ENCODE results near the gene DNTTIP2. TPM values are rescaled to one million over a fixed set of nuclear protein-coding genes. Genes with fewer than 3 reads are reported as not detected.

The DNTTIP2 gene
- total RNA-seq, 1 experiment from 2014 or later, result 61.5 TPM

DNA sequence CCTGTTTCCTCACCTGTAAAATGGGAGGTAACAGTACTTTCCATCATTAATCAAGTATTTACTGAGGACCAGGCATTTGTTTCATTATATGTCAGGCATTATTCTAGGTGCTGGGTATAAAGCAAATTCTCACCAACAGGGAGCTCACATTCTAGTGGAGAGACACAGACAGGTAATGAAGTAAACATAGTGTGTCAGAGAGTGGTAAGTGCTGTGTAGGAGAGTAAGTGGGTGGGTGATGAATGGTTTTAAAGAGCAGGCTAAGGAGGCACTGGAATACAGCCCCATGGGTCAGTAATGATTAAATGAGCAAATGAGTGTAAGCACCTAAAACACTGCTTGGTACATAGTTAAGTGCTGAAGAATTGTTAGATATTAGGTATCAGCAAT, 60.4 kb downstream of the DNTTIP2 start:
- TF ChIP-seq, protein P1, sequence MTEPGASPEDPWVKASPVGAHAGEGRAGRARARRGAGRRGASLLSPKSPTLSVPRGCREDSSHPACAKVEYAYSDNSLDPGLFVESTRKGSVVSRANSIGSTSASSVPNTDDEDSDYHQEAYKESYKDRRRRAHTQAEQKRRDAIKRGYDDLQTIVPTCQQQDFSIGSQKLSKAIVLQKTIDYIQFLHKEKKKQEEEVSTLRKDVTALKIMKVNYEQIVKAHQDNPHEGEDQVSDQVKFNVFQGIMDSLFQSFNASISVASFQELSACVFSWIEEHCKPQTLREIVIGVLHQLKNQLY (CRISPR knock-in tag; IDR thresholded peaks at IDR 0.05), result no peak
- TF ChIP-seq CREM (CRISPR knock-in tag; IDR thresholded peaks at IDR 0.05) (no peak), ATF1 (CRISPR knock-in tag; IDR thresholded peaks at IDR 0.05) (no peak), RORB (CRISPR knock-in tag; IDR thresholded peaks at IDR 0.05) (no peak)
- DNase-seq (ENCODE audit: low spot score) (no peak), ATAC-seq (no peak)
- no peak overlapping the region for H3K27ac Mint-ChIP-seq
- no peak overlapping the region for H3K4me3 Mint-ChIP-seq
- H3K27me3 Mint-ChIP-seq (ENCODE audit: low read depth), result no peaks in the 10 kb centered on the region
- POLR2A ChIA-PET, result no interaction called here
- 0 out of 2 replicates have a peak, but pooled peaks cover 2% of the 10 kb centered on the region for H3K36me3 Mint-ChIP-seq
- CTCF ChIA-PET, result interaction anchor here (0.8 to 8.4 kb wide), 3 partner anchors 25 to 190 kb away, joined by 3 to 240 read pairs (median 30); partner anchors contain the start of gene BCAR3
- peaks cover 81% of the 10 kb centered on the region for H3K4me1 Mint-ChIP-seq
- no peaks in the 10 kb centered on the region; the same call in 1 of the 2 replicates for H3K9me3 Mint-ChIP-seq

DNA sequence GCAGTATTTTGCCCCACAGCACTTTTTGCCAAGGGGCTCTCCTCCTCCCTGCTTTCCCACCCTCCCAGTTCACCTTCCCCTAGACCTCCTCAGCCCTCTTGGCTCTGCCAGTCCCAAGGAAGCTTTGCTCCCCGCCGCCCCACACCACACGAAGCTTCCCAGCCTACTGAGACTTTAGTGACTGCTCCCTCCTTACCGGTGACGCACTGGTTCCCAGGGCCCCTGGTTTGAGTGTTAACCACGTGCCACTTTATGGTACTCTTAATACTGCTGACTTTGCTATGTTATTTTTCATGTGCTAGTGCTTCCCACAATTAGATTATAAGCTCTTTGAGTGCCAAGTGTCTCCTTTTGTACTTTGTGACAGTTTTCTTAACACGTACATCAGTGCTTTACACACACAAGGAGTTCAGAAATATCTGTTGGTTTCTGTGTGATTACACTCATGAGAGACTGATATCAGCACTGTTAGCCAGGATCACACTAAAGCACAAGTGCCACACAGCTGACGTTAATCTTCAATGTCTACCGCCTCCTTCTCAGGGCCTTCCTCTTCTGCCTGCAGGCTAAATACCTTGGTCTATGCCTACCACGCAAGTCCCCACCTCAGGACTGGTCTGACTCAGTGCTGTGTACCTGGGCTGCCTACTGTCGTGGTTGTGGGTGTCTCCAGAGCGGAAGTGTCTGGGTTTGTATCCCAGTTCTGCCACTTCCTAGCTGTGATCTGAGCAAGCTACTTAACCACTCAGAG, 61.0 kb downstream of the DNTTIP2 start:
- ChIA-PET CTCF (interaction anchor here (0.6 to 8.4 kb wide), 5 partner anchors 26 to 189 kb away, joined by 3 to 240 read pairs (median 4); partner anchors contain the start of gene BCAR3), POLR2A (no interaction called here)
- DNase-seq (ENCODE audit: low spot score), result no peak
- Mint-ChIP-seq H3K27ac (peak overlapping the region; percentile 47; the same call in 1 of the 2 replicates), H3K4me3 (no peak overlapping the region), H3K36me3 (no peaks in the 10 kb centered on the region), H3K4me1 (peaks cover 82% of the 10 kb centered on the region), H3K27me3 (ENCODE audit: low read depth) (no peaks in the 10 kb centered on the region), H3K9me3 (no peaks in the 10 kb centered on the region)
- ATAC-seq, result no peak
- TF ChIP-seq TP53 (CRISPR knock-in tag; IDR thresholded peaks at IDR 0.05) (no peak), NR2C2 (CRISPR knock-in tag; IDR thresholded peaks at IDR 0.05) (no peak), SMAD4 (CRISPR knock-in tag; IDR thresholded peaks at IDR 0.05) (no peak), ZNF263 (CRISPR knock-in tag; IDR thresholded peaks at IDR 0.05; ENCODE audit: low read depth) (no peak), ZBTB21 (CRISPR knock-in tag; IDR thresholded peaks at IDR 0.05; ENCODE audit: borderline replicate concordance) (no peak), JAZF1 (CRISPR knock-in tag; IDR thresholded peaks at IDR 0.05) (no peak), TEAD1 (CRISPR knock-in tag; IDR thresholded peaks at IDR 0.05) (no peak), CREB1 (CRISPR knock-in tag; IDR thresholded peaks at IDR 0.05) (no peak), RORB (CRISPR knock-in tag; IDR thresholded peaks at IDR 0.05) (no peak), MYBL2 (CRISPR knock-in tag; IDR thresholded peaks at IDR 0.05) (no peak), SMAD3 (CRISPR knock-in tag; IDR thresholded peaks at IDR 0.05; ENCODE audit: borderline replicate concordance) (no peak), SOX15 (CRISPR knock-in tag; IDR thresholded peaks at IDR 0.05) (no peak)
- TF ChIP-seq, protein P2, sequence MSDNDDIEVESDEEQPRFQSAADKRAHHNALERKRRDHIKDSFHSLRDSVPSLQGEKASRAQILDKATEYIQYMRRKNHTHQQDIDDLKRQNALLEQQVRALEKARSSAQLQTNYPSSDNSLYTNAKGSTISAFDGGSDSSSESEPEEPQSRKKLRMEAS (CRISPR knock-in tag; IDR thresholded peaks at IDR 0.05), result no peak
- TF ChIP-seq, protein P3, sequence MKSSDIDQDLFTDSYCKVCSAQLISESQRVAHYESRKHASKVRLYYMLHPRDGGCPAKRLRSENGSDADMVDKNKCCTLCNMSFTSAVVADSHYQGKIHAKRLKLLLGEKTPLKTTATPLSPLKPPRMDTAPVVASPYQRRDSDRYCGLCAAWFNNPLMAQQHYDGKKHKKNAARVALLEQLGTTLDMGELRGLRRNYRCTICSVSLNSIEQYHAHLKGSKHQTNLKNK (CRISPR knock-in tag; IDR thresholded peaks at IDR 0.05), result no peak
- TF ChIP-seq, protein P4, sequence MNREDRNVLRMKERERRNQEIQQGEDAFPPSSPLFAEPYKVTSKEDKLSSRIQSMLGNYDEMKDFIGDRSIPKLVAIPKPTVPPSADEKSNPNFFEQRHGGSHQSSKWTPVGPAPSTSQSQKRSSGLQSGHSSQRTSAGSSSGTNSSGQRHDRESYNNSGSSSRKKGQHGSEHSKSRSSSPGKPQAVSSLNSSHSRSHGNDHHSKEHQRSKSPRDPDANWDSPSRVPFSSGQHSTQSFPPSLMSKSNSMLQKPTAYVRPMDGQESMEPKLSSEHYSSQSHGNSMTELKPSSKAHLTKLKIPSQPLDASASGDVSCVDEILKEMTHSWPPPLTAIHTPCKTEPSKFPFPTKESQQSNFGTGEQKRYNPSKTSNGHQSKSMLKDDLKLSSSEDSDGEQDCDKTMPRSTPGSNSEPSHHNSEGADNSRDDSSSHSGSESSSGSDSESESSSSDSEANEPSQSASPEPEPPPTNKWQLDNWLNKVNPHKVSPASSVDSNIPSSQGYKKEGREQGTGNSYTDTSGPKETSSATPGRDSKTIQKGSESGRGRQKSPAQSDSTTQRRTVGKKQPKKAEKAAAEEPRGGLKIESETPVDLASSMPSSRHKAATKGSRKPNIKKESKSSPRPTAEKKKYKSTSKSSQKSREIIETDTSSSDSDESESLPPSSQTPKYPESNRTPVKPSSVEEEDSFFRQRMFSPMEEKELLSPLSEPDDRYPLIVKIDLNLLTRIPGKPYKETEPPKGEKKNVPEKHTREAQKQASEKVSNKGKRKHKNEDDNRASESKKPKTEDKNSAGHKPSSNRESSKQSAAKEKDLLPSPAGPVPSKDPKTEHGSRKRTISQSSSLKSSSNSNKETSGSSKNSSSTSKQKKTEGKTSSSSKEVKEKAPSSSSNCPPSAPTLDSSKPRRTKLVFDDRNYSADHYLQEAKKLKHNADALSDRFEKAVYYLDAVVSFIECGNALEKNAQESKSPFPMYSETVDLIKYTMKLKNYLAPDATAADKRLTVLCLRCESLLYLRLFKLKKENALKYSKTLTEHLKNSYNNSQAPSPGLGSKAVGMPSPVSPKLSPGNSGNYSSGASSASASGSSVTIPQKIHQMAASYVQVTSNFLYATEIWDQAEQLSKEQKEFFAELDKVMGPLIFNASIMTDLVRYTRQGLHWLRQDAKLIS (CRISPR knock-in tag; IDR thresholded peaks at IDR 0.05; ENCODE audit: borderline replicate concordance), result no peak
- TF ChIP-seq, protein P5, sequence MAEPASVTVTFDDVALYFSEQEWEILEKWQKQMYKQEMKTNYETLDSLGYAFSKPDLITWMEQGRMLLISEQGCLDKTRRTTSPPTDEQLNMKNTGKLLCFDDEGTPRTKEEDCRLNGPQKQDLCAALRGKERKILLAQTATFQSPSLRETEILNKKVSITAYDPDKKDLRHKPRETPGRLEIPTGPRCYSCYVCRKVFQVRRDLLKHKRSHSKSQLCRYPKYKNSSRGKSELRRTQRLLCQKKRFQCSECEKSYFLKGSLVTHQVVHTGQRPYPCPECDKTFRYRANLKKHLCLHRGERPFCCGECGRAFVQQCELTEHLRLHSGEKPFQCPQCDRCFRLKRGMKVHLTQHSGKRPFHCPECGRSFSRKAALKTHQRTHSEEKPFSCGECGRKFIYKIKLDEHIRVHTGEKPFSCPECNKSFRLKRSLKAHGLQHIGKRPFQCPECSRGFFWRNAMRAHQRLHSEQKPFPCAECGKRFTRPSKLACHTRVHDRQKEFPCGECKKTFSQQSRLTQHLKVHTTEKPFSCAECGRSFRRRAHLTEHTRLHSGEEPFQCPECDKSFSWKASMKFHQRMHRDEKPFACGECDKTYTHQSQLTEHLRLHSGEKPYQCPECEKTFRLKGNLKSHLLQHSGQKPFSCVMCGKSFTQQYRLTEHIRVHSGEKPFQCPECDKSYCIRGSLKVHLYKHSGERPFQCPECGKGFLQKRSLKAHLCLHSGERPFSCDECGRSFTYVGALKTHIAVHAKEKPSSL (CRISPR knock-in tag; conservative IDR thresholded peaks at IDR 0.05), result no peak
